OCI-LY7 (cell line): ENCODE results near the gene KCNJ16.

Experiments
- EZH2phosphoT487 ChIP-seq: fragments of 200-600 bp; sonication (generic); IDR thresholded peaks from 2 replicates; pipeline ENCODE4 v1.6.1; 2018; ENCODE audit warnings: low read depth, borderline replicate concordance, mild to moderate bottlenecking, mixed run types, antibody characterized with exemption, low read length, moderate library complexity, mixed read lengths
- TF ChIP-seq, protein P1 (sequence below): fragments of 200-600 bp; sonication (generic); conservative IDR thresholded peaks from 2 replicates; pipeline ENCODE4 v1.5.1; 2014; ENCODE audit warnings: mild to moderate bottlenecking, antibody characterized with exemption, low read length, moderate library complexity, mixed read lengths

DNA sequence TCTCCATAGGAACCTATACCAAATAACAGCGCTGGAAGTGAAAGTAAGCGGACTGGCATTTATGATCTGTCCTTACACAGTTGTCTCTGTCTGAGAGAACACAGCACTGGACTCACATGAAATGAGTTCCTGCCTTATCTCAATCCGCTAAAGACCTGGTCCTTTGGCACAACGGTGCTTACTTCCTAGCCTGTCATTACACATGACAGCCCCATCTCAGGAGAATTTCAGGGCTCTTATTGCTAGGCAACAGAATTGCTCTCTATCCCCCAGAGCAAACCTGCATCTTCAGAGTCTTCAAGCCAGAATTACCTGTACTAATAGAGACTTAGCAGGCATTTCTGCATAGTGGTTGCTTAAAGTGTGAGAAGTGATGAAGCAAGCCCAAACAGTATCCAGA lies 98.7 kb downstream of the KCNJ16 start:
- TF ChIP-seq, protein P1, sequence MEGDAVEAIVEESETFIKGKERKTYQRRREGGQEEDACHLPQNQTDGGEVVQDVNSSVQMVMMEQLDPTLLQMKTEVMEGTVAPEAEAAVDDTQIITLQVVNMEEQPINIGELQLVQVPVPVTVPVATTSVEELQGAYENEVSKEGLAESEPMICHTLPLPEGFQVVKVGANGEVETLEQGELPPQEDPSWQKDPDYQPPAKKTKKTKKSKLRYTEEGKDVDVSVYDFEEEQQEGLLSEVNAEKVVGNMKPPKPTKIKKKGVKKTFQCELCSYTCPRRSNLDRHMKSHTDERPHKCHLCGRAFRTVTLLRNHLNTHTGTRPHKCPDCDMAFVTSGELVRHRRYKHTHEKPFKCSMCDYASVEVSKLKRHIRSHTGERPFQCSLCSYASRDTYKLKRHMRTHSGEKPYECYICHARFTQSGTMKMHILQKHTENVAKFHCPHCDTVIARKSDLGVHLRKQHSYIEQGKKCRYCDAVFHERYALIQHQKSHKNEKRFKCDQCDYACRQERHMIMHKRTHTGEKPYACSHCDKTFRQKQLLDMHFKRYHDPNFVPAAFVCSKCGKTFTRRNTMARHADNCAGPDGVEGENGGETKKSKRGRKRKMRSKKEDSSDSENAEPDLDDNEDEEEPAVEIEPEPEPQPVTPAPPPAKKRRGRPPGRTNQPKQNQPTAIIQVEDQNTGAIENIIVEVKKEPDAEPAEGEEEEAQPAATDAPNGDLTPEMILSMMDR = no peak
- no peak for TF ChIP-seq EZH2phosphoT487
